HG03045 (cell line): ENCODE measurements around the gene CREBBP.

ENCODE experiments used
- ATAC-seq: cut with Tn5 transposase; IDR thresholded peaks from one replicate; pipeline ENCODE4 v1.9.1; 2021; ENCODE audit warnings: mild to moderate bottlenecking, moderate library complexity; ENCODE audit not compliant: unreplicated experiment

Gene CREBBP

DNA sequence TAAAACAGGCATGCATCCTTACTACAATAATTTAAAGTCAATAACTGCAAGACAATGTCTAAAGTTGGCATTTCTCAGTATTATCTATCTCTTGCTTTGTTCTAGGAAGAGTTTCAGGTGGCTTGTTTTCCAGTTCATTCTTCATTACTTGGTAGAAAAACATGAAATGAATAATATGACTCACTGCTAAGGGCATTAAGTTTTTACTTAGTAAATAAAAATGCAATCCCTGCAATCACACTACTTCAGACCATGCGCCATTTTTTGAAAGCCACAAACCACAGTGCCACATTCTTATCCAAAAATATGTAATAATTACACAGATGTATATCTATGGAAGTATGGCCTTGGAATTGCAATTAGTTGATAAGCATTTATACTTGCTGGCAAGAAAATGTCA is 55.4 kb downstream of the CREBBP start:
- no peak for ATAC-seq

DNA sequence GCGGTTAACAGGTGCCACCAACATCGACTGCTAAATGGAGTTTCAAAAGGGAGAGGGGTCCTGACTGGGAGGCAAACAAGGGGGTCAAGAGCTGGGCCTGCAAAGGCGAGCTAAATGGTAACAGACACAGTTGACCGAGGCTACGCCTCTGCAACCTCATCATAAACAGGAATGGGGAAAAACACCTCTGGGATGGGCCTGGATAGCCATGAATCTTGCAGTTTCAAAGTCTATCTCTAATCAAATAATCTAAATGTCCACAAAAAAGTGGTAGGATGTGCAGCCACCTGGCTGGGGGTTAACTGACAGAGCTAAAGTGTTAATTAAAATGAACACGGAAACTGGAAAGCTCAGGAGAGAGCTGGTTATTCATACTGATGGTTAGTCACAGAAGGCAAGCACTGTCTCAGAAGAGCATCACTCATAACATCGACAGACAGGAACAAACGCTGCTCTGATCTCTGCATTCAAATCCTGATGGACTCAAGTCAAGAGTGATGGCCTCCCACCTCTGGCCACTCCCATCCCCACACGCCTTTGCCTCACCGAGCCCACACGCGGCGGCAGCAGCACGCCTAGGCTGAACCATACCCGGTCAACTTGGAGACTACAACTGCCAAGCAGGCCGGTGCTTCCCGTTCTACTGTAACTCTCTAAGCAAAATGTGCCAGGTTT is 56.3 kb downstream of the CREBBP start:
- no peak for ATAC-seq

DNA sequence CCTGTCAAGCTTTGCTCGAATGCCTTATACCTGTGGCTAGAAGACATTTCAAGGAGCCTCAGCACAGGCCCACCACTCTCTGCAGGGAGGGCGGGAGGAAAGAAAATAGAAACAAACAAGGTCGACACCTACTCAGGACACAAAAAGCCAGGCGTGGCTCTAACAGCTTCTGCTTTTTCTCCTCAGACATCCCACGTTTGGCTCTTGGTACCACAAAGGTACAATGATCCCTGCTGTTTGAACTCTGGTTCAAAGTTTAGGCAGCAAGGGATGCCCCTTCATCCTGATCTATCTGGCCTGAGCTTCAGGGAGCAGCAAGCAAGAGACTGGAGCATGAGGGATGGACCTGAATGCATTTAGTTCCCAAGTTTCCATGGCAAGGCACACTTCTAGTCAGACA is 57.1 kb downstream of the CREBBP start:
- ATAC-seq, result no peak

DNA sequence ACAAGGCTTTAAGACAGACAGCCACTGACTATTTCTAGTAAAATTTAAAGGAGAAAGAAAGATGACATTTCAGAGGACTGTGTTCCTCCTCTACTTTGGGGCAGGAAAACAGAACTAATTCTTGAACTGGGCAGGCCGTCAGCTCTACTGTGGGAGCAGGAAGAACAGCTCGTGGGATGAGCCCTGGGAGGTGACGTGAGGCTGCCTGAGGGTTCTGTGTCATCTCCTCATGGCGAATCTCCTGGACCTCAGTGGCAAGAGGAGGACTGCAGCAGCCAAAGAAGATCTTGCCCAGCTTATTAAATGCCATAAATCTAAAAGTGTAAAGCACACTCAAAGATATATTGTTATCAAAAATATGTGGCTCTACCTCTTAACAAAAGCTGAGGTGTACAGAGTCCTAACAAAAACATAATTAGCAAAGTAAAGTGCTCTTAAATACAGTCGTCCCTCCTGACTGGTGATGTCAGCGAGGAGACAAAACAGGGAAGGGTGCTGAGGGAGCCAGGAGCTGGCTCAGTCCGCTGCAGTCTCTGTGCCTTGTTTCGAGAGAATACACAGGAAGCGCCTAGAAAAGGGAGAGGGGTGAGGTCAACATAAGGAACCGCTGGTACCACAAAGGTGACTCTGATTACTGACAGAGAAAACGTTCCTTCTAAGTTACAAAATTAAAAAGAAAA is 58.0 kb downstream of the CREBBP start:
- no peak for ATAC-seq

DNA sequence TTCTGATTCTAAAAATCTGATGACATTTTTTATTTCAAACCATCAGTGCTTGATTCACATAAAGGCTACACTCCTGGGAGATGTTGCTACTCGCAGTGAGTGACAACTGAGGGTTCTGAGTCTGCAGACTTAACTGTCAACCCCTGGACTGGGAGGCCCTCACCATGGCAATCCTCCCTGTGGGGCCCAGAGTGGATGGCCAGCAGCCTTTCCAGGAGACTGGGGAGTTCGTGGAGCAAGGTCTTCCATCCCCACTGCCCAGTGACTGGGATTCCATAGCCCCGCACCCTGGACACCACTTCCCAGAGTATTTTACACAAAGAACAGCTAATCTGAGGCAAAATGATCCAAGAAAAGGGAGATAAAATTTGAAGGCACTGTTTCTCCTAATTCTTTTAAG is 59.3 kb downstream of the CREBBP start:
- ATAC-seq, result no peak

DNA sequence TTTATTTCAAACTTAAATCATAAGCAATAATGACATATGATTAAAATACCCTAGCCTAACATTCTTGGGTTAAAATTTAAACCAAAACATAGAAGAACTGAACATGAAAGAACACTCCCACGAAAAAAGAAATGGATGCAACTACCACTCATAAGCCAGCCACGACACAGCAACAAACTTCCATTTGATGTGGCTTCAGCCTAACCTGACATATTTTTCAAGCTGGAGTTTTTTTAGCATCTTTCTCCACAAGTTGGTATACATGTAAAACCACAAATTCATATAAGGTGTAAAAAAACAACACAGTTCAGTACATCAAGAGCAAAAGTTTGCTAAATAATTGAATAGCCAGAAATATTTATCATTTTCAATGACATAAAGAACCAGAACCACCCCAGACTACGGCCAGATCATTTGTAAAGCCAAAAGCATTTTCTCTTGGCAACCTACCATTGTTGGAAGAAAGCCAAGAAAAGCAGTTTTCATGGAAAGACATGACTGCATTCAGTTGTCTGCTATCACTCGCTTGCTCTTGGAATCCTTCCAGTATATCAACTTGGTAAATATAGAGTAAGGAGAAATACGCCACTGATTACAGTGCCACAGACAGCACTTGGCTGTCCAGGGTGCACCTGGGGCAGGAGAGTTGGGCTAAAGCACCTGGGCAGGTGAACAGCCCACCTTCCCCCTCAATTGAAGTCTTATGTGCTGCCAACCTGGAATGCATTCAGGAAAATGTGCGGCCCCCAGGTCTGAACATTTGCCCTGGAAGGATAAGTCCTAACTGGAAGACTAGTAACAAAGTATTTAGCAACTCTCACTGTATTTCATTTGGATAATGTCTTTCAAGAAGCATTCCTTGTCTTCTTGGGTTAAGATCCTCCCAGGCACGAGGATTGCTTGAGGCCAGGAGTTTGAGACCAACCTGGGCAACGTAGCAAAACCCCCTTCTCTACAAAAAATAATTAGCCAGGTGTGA is 60.5 kb downstream of the CREBBP start:
- no peak for ATAC-seq

DNA sequence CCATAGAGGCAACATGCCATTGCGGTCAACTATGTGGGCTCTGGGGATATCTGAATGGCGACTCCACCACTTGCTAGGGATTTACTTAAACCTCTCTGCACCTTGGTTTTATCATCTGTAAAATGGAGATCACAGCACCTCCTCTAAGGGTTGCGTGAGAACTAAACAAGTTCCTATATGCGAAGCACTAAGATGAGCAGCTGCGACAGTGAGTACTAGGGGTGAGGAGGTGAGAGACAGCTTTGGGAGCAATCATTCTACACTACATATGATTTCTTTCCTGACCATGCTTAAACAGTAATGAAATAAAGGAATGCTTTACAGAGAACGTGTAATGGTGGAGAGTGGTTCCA is 61.4 kb downstream of the CREBBP start:
- ATAC-seq, result no peak

DNA sequence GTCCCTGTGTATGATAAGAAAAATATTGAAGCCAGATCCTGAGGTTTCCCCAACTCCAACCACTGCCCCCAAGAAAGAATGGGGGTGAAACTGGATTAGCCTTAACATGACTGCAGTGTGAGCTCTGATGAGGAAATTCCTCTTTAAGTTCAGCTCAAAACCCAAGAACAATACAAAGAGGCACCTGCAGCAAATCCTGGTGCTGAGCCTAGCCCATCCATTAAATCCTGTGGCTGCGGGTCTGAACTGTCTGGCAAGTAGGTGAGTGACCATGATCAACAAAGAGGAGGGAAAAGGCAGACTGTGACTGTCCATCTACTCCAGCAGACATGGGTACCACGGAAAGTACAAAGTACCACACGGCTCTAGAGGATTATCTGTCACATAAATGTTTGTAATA is 64.2 kb downstream of the CREBBP start:
- no peak for ATAC-seq

DNA sequence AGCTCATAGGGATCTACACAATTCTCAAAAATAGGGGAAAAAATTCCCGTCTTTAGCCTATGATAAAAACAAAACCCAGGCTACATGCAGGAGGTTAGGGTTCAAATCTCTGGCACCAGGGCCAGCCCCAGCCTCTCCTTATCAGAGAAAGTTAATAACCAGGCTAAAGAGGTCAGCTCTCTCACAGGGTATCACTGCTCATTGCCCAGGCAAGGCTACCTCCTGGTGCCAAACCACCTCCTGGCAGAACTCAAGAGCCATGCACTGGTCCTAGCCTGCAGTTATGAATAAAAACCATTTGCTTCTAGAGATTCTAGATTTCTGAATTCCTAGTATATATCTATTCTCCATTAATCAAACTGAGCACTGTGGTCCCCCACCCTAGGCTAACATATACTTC is 65.8 kb downstream of the CREBBP start:
- no peak for ATAC-seq

DNA sequence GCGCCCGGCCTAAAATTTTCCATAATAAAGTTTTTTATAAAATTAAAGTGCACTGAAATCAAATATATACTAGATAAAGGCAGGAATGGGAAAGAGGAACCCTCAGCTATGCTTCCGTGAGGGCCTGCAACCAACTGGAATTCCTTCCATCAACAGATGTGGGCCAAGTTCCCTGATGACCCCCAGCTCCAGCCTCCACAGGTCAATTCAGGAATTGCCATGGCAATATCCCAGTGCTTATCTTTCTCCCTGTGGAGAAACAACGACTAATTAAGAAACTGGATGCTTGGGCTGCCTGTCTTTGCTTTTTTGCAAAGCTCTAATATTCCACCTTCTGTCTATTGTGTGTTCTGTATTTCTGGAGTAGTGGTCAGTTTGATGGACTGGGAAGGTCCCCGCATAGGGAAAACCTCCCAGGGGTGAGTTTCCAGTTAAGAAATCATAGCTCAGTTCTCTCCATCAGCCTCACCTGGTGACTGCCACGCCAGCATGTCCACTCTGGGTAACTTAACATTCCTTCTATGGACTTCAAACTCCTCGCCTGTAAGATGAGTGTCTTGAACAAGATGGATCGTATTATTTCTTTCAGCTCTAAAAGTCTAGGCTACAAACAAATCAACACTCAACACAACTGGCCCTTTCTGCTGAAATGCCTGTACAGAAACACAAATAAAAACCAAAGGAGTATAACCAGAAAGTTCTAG is 67.9 kb downstream of the CREBBP start:
- no peak for ATAC-seq

DNA sequence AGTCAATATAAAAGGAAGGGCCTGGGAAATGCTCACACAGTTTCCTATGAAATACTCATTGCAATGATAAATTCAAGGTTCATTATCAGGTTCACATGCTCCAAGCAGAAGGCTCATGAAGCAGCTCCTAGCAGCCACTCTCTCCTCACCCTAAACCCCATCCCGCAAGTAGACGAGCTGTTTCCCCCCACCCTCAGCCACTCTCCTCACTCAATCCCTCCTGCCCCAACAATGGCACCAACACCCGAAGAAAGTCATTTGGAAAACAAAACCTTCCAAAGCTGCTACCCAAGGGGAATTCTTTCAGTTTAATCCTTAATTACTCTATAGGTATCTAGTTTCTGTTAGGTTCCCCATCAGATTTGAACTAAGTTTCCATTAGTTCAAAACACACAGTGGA is 69.7 kb downstream of the CREBBP start:
- ATAC-seq, result no peak

DNA sequence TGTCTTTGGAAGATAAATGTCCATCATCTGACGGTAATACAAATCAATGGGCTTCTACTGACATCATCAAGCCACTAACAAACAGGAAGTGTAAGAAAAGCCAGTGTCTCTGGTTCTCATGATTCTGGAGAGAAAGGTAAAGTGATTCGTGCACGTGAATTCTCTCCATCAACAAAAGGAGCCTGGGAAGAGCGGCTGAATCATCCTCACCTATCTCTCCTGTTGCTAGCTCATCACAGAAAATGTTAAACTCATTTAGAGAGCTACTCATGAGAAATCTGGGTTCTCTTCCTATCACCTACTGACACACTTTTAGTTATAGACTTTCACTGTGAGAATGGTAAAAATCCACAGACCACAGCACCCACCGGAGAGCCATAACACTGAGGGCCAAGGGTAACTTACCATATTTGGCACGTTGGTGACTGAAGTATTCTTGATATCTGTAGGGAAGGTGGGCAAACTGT is 70.3 kb downstream of the CREBBP start:
- no peak for ATAC-seq

DNA sequence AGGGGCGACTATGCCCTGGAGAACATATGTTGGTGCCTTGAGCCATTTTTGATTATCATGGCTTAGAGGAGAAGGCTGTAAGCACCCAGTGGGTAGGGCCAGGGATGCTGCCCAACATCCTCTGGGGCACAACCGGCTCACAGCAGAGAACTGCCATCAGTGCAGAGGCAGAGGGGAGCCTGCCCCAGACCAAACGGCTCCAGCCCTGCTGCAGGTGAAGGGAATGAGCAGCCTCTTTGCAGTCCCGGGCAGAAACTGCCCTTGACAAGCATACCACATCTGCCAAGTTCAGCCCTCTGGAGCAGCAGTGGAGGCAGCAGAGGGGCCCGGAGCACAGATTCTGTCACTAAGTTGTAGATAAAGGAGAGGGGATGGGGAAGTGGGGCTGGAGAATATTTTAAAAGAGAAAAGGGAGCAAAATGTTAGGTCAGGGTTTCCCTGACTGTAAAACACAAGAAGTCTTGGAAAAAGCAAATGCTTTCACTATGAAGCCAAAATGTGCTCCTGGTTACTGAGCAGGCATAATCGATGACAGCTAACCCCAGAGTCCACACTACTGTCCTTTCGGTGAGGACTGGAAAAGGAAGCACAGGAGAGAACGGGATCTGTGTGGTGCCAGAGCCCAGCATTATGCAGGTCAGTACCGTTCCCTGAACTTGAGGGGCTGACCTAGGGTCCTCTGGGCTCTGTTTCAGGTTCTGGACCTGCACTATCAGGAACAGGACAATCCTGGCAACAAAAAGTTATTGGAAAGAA is 72.0 kb downstream of the CREBBP start:
- no peak for ATAC-seq

DNA sequence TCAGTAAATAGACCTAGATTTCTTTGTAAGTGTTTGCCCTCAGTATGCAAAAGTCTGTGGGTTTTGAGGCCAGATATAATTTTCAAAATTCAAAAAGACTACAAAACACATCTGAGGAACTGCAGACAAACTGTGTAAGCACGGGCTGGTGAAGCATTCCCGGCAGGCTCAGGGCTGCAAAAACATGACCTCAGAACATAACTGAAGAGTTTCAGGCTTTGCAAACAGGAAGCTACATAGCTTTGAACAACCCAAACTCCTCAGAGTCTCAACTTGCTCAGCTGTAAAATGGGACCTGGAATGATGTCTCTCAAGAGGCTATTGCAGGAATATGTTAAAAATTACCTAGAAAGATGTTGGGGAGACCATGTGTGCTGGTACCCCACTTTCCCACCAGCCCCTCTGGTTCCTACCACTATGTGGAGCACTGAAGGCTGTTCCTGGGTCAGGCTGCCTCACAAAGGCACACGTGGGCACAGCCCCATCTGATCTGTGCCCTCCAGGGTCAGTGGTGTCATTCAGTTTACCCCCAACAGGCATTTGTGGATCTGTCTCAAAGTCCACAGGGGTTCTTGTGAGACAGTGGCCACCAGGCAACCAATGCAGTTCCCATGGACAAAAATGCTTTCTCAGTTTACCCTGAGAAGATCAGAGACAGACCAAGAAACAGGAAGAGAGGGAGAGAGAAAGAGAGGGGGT is 72.9 kb downstream of the CREBBP start:
- ATAC-seq, result no peak

DNA sequence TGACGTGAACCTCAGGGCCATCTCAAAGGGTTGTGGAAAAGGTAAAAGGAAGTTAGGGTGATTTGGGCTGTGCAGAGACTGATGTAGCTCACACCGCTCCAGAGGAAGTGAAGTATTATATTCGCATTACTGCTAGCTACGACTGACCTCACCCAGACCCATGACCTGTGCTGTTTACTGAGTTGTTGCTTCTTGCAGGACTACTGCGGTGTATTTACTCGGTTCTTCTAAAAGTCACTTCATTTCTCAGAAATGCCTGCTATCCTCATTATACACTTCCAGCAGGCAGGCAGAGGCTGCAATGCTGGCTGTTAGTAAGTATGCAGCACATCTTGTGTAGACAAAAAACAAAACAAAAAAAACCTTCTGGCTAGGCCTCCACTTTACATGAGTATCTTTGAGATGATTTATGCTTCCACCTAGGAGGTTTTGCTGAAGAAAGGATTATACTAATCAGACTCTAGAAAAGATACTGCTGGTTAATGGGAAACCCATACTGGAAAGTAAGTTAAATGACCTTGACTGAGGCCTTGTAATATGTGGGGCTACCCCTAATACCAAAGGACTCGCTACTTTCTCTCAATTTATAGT is 76.0 kb downstream of the CREBBP start:
- no peak for ATAC-seq

DNA sequence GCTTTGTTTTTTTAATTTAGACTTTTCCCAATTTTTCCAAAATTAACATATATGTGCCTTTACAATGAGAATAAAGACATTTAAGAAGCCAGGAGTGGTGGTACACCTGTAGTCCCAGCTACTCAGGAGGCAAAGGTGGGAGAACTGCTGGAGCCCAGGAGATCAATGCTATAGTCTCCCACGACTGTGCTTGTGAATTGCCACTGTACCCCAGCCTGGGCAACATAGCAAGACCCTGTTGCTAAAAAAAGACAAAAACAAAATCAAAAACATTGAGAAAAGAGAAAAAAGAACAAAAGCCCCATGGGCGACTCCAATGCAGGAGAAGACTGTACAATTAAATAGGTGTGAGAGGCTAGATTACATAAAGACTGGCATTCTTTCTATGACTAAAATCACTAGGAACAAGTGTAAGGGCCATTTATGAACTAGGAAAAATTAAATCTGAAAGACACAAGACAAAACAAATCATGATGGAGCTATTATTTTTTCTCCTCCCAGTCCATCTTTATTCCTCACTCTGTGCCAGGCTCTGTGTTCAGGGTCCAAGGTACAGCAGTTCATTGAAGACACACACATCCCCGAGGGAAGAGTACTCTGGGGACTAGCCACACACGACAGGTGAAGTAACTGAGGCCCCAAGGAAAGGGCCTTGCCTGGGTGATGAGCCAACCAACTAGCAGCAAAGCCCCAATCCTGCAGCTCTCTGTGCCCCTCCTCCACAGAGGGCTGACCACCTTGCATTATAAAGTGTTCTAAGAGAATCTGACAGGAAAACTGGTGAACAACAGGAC is 79.8 kb downstream of the CREBBP start:
- ATAC-seq, result no peak

DNA sequence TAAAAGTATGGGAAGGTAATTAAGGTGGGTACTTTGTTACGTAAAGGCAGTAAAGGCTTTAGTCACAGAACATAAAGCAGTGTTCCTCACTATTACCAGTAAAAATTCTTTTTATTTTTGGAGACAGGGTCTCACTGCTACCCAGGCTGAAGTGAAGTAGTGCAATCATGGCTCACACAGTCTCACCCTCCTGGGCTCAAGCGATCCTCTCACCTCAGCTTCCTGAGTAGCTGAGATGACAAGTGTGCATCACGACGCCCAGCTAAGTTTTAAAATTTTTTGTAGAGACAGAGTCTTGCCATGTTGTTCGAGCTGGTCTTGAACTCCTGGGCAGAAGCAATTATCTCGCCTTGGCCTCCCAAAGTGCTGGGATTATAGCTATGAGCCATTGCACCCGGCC is 80.5 kb downstream of the CREBBP start:
- no peak for ATAC-seq

DNA sequence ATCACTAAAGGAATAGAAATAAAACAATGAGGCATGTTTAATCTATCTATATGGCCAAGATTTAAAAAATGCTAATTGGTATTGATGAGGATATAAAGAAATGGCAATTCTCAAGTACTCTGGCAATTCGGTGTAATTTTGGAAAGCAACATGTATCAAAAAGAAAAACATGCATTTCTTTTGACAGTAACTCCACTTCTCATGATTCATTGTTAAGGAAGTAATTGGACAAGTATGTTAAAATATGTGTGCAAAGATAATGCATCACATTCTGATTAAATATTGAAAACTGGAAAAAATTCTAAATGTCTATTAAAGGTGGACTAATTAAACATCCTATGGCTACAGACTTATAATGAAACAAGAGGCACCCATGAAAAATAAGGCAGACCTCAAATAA is 81.2 kb downstream of the CREBBP start:
- no peak for ATAC-seq

DNA sequence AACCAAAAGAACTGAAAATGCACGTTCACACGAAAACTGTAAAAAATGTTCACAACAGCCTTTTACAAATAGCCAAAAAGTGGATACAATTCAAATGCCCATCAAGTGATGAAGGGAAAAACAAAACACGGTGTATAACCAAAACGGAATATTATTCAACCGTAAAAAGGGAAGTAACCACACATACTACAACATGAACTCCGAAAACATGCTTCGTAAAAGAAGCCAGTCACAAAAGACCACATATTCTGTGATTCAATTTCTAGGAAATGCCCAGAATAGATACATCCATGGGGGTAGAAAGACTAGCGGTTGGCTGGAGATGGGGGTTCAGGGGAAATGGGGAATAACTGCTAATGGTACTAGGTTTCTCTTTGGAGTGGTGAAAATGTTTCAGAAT is 81.7 kb downstream of the CREBBP start:
- ATAC-seq, result no peak
